Cardiac atrium fibroblast (primary cell): Measurements from ENCODE around the gene SLC25A4. TPM values are rescaled to one million over a fixed set of nuclear protein-coding genes. Genes with fewer than 3 reads are reported as not detected.

Experiments used
- total RNA-seq: library from RNA; depleted of rRNA; stranded (reverse); fragments of >200 nt; gene quantifications from 2 replicates; pipeline ENCODE4 v1.2.3, GENCODE V29; 2015

Gene SLC25A4
- 6.8 and 7.8 TPM in 2 replicates for total RNA-seq

DNA sequence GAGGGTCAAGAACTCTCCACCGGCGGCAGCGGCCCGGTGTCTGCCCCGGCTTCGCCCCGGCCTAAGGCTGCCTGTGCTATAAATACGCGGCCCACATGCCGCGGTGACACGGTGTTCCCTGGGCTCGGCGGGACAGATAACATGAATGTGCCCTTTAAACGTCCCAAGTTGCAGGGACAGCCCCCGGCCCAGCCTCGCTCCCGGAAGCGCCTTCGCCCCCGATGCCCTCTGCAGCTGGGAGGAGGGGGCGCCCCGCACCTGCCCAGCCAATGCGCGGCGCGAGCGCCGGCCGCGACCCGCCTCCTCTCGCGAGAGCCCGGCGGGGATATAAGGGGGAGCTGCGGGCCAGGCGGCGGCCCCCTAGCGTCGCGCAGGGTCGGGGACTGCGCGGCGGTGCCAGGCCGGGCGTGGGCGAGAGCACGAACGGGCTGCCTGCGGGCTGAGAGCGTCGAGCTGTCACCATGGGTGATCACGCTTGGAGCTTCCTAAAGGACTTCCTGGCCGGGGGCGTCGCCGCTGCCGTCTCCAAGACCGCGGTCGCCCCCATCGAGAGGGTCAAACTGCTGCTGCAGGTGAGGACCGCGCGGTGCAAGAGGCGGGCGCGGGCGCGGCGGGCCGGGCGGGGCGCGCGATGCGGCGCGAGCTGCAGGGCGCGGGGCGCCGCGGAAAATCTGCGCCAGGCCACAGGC is at the start of gene SLC25A4:
Gene SLC25A4, plus strand, starts transcription at position 355 of the 689 bp plus-strand sequence. Its CDS starts 107 bp downstream, at position 462.

Other genes starting within 250 kb of the SLC25A4 start
- gene HELT, start 124.8 kb upstream of the SLC25A4 start, total RNA-seq, result not detected in 2 replicates
- 21.3 and 22.8 TPM in 2 replicates for gene CFAP97, start 60.7 kb downstream of the SLC25A4 start, total RNA-seq
- 17.0 and 19.0 TPM in 2 replicates for gene SNX25, start 66.3 kb downstream of the SLC25A4 start, total RNA-seq